Osteocyte (in vitro differentiated cells): ENCODE data around the gene CCDC83. TPM values are rescaled to one million over a fixed set of nuclear protein-coding genes. Genes with fewer than 3 reads are reported as not detected.
A peak's percentile ranks its signal among the peaks of the same experiment; 100 is the strongest.

ENCODE experiments used
- DNase-seq: peaks from one replicate; pipeline ENCODE4 v3.0.0; 2021; ENCODE audit warnings: mixed read lengths; ENCODE audit not compliant: unreplicated experiment; ENCODE audit errors: extremely low spot score
- H3K27ac Mint-ChIP-seq: one replicate; pipeline ENCODE4 v1.8.0; 2021; ENCODE audit warnings: mild to moderate bottlenecking, mixed read lengths; ENCODE audit not compliant: unreplicated experiment
- H3K27me3 Mint-ChIP-seq: one replicate; pipeline ENCODE4 v1.8.0; 2021; ENCODE audit warnings: mixed read lengths; ENCODE audit not compliant: unreplicated experiment
- H3K36me3 Mint-ChIP-seq: one replicate; pipeline ENCODE4 v1.8.0; 2021; ENCODE audit warnings: mixed read lengths; ENCODE audit not compliant: unreplicated experiment
- H3K4me1 Mint-ChIP-seq: one replicate; pipeline ENCODE4 v1.8.0; 2021; ENCODE audit warnings: mixed read lengths; ENCODE audit not compliant: unreplicated experiment
- H3K4me3 Mint-ChIP-seq: one replicate; pipeline ENCODE4 v1.8.0; 2021; ENCODE audit warnings: mild to moderate bottlenecking, moderate library complexity, mixed read lengths; ENCODE audit not compliant: unreplicated experiment
- H3K9me3 Mint-ChIP-seq: one replicate; pipeline ENCODE4 v1.8.0; 2021; ENCODE audit warnings: mixed read lengths; ENCODE audit not compliant: unreplicated experiment
- total RNA-seq: library from RNA; stranded (reverse); gene quantifications from 2 replicates; pipeline ENCODE4 v1.2.1, GENCODE V29; 2021
- TF ChIP-seq, protein P1 (sequence below): fragments of 200-600 bp; sonication (generic); IDR thresholded peaks from 2 replicates; pipeline ENCODE4 v1.5.0; 2021; ENCODE audit warnings: antibody characterized with exemption, mild to moderate bottlenecking, moderate library complexity

The CCDC83 gene
- total RNA-seq, 1 donor from 2014 or later: not detected

DNA sequence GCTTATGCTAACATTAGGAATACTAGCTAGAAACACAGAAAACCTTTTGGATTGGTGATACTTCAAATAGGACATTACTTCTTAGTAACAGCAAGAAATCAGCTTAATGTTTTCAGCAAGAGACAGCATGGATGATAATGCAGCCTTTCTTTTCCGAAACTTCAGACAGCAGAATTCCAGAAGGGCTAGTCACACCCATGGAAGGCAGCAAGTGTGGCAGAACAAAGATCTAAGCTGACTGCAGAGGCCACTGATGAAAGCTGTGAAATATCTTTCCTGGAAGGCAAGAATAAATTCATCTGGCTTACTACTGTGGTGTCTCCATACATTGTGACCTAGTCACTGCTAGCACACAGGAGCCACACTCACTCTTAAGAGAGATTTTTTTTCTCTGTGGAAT, 100.3 kb downstream of the CCDC83 start:
- H3K36me3 Mint-ChIP-seq: peaks cover 57% of the 10 kb centered on the region
- no peaks in the 10 kb centered on the region for H3K27me3 Mint-ChIP-seq
- no peak overlapping the region for H3K4me3 Mint-ChIP-seq
- H3K4me1 Mint-ChIP-seq: peaks cover 11% of the 10 kb centered on the region
- H3K27ac Mint-ChIP-seq: no peak overlapping the region
- H3K9me3 Mint-ChIP-seq: peaks cover 4% of the 10 kb centered on the region
- TF ChIP-seq, protein P1, sequence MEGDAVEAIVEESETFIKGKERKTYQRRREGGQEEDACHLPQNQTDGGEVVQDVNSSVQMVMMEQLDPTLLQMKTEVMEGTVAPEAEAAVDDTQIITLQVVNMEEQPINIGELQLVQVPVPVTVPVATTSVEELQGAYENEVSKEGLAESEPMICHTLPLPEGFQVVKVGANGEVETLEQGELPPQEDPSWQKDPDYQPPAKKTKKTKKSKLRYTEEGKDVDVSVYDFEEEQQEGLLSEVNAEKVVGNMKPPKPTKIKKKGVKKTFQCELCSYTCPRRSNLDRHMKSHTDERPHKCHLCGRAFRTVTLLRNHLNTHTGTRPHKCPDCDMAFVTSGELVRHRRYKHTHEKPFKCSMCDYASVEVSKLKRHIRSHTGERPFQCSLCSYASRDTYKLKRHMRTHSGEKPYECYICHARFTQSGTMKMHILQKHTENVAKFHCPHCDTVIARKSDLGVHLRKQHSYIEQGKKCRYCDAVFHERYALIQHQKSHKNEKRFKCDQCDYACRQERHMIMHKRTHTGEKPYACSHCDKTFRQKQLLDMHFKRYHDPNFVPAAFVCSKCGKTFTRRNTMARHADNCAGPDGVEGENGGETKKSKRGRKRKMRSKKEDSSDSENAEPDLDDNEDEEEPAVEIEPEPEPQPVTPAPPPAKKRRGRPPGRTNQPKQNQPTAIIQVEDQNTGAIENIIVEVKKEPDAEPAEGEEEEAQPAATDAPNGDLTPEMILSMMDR: no peak
- DNase-seq: no peak

GRCh38 chr11:85960678-85961077, 105.5 kb downstream of the CCDC83 start:
- DNase-seq: no peak
- Mint-ChIP-seq H3K4me3 (no peak overlapping the region), H3K27me3 (no peaks in the 10 kb centered on the region), H3K27ac (peak overlapping the region; percentile 55), H3K4me1 (peaks cover 11% of the 10 kb centered on the region), H3K36me3 (peaks cover 74% of the 10 kb centered on the region), H3K9me3 (no peaks in the 10 kb centered on the region)
- TF ChIP-seq, protein P1: no peak

DNA sequence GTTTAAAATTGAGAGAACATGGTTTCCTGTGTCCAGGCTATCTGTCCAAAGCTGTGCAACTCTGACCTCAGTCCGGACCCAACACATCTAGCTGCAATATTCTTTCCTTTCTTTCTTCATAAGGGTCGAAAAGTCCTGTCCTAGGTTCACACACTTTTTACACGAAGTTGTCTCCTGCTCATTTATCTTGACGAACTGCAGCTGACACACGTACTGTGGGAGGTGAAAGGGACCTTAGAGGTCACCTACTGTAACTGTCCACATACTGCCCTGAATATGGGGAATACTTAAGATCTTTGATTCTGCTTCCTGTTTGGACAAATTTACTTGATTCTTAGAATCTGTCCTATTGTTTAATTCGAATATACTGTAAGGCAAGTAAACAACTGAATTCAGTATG, 105.9 kb downstream of the CCDC83 start:
- Mint-ChIP-seq H3K4me3 (no peak overlapping the region), H3K27ac (peak overlapping the region; percentile 4), H3K36me3 (peaks cover 70% of the 10 kb centered on the region)

DNA sequence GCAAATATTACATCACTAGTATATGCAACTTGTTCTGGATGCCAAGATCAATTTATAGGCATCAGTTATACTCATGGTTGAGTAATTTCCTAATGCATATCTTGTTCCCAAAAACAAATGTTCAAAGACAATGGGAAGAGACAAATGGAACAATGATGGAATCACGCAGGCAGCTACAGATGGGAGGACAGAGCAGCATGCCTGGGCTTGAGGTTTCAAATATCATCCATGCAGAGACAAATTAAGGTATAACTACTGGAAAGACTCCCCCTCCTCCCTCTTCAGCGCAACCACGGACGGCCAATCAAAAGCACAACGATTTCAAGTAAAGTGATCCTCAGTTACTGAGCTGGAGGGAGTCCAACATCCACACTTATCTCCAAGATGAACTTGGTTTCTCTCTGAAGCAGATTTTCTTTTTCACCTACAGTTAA, 106.8 kb downstream of the CCDC83 start:
- Mint-ChIP-seq H3K27ac (no peak overlapping the region), H3K36me3 (peaks cover 65% of the 10 kb centered on the region), H3K9me3 (no peaks in the 10 kb centered on the region), H3K27me3 (no peaks in the 10 kb centered on the region), H3K4me3 (no peak overlapping the region), H3K4me1 (peaks cover 10% of the 10 kb centered on the region)
- DNase-seq: no peak
- TF ChIP-seq, protein P1: no peak

More for the DNA sequence above, 105.9 kb downstream of the CCDC83 start:
- no peak for DNase-seq
- no peaks in the 10 kb centered on the region for H3K27me3 Mint-ChIP-seq
- TF ChIP-seq, protein P1: no peak
- no peaks in the 10 kb centered on the region for H3K9me3 Mint-ChIP-seq
- H3K4me1 Mint-ChIP-seq: peaks cover 10% of the 10 kb centered on the region

DNA sequence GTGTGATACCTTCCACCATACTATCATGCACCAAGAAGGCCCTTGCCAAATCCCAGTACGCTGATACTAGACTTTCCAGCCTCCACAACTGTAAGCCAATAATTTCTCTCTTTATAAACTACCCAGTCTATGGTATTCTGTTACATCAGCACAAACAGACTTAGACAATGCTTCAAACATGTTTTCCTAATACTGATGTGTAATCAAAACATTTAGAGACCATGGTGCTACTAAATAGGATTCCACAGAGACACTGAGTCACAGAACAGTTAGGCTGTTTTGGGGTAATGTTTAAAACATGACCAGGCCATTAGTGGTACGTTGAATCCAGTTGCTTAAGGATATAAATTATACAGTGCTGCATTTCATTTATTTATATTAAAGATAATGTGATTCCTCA, 110.0 kb downstream of the CCDC83 start:
- no peaks in the 10 kb centered on the region for H3K9me3 Mint-ChIP-seq
- DNase-seq: no peak
- H3K27ac Mint-ChIP-seq: peak overlapping the region; percentile 7
- peaks cover 57% of the 10 kb centered on the region for H3K36me3 Mint-ChIP-seq
- H3K4me1 Mint-ChIP-seq: peaks cover 26% of the 10 kb centered on the region
- no peaks in the 10 kb centered on the region for H3K27me3 Mint-ChIP-seq
- H3K4me3 Mint-ChIP-seq: no peak overlapping the region
- TF ChIP-seq, protein P1: no peak
